Spleen (tissue), 11 donors: Measurements from ENCODE around the gene FABP7. TPM values are rescaled to one million over a fixed set of nuclear protein-coding genes. Genes with fewer than 3 reads are reported as not detected.
A peak's percentile ranks its signal among the peaks of the same experiment; 100 is the strongest.

ENCODE experiments used
- DNase-seq: peaks from one replicate; pipeline ENCODE4 v3.0.0-alpha.2; 2020
- H3K27ac ChIP-seq, 8 donors: fragments of 200-600 bp; sonication (generic) in 7 of 8; 1 replicate in 4 of 8; 2 replicates in 4 of 8; pipeline versions ENCODE4 v1.5.0 to v1.8.0; 2016 to 2021; ENCODE audit warnings: inconsistent platforms in 4 of 8, mild to moderate bottlenecking in 4 of 8, moderate library complexity in 1 of 8
- H3K27me3 ChIP-seq, 7 donors: fragments of 200-600 bp; sonication (generic) in 6 of 7; replicated peaks in 1 of 7; 1 replicate in 4 of 7; 2 replicates in 3 of 7; pipeline versions ENCODE4 v1.5.0 to v1.8.0; 2016 to 2021; ENCODE audit warnings: inconsistent platforms in 3 of 7, mild to moderate bottlenecking in 1 of 7
- H3K36me3 ChIP-seq, 6 donors: fragments of 200-600 bp; sonication (generic) in 5 of 6; 1 replicate in 4 of 6; 2 replicates in 2 of 6; pipeline versions ENCODE4 v1.5.0 to v1.8.0; 2016 to 2021; ENCODE audit warnings: inconsistent platforms in 2 of 6
- H3K4me1 ChIP-seq, 6 donors: fragments of 200-600 bp; sonication (generic) in 5 of 6; 1 replicate in 3 of 6; 2 replicates in 3 of 6; pipeline versions ENCODE4 v1.5.0 to v1.8.0; 2016 to 2021; ENCODE audit warnings: inconsistent platforms in 3 of 6
- H3K4me3 ChIP-seq, 8 donors: fragments of 200-600 bp; sonication (generic) in 7 of 8; 1 replicate in 4 of 8; 2 replicates in 4 of 8; pipeline versions ENCODE4 v1.5.0 to v1.8.0; 2016 to 2021; ENCODE audit warnings: inconsistent platforms in 4 of 8, mild to moderate bottlenecking in 4 of 8, moderate library complexity in 2 of 8
- H3K9me3 ChIP-seq, 8 donors: fragments of 200-600 bp; sonication (generic) in 7 of 8; 1 replicate in 4 of 8; 2 replicates in 4 of 8; pipeline versions ENCODE4 v1.5.0 to v1.8.0; 2016 to 2021; ENCODE audit warnings: inconsistent platforms in 4 of 8
- CTCF ChIP-seq, 11 experiments: fragments of 200-600 bp in 7 of 11; fragments of 450-650 bp in 4 of 11; sonication (generic) in 4 of 11; IDR thresholded peaks in 8 of 11; conservative IDR thresholded peaks in 3 of 11; 1 replicate in 7 of 11; 2 replicates in 4 of 11; pipeline versions ENCODE4 v1.4.0 to v1.8.0; 2016 to 2021; ENCODE audit warnings: antibody characterized with exemption in 11 of 11, inconsistent platforms in 4 of 11, mild to moderate bottlenecking in 1 of 11
- POLR2A ChIP-seq, 3 donors: fragments of 450-650 bp; IDR thresholded peaks; one replicate each; pipeline ENCODE4 v1.5.1; 2017; ENCODE audit warnings: antibody characterized with exemption in 3 of 3, mild to moderate bottlenecking in 1 of 3
- POLR2AphosphoS5 ChIP-seq, 3 donors: sonication (generic); formaldehyde crosslinking; IDR thresholded peaks; one replicate each; pipeline ENCODE4 v1.5.1; 2017; ENCODE audit warnings: antibody characterized with exemption in 3 of 3
- WGBS, 5 donors: extraction: QIAGEN DNeasy Blood & Tissue Kit in 3 of 5; methylation state at CpG; one replicate each; pipeline versions ENCODE4 v1.1.5 to v1.1.7; 2013 to 2018; 5-methylcytosine and 5-hydroxymethylcytosine counted together
- intact Hi-C: fragments of 100-400 bp; cut with DNase I; formaldehyde crosslinking; loops from one replicate; pipeline ENCODE4 v1.15.0; 2023; ENCODE audit warnings: low total_unique reads
- polyA plus RNA-seq, 3 donors: library from polyadenylated mRNA; stranded (reverse); fragments of 200-250 nt; gene quantifications; one replicate each; pipeline ENCODE4 v1.2.1, GENCODE V29; 2013
- total RNA-seq, 7 donors: library from RNA; depleted of rRNA in 3 of 7; stranded (reverse); fragments of >200 nt in 3 of 7; fragmentation: NEBNext Ultra II Directional in 4 of 7; extraction: Animal tissue kit (Norgen Biotek cat#: 25700) in 4 of 7; gene quantifications; one replicate each; pipeline versions ENCODE4 v1.1.0 to v1.2.1, GENCODE V29; 2016 to 2021
- donor health status: healthy with polysubstance abuse.
- donor health status: DM: no; HTN: no; CAD: no; lungs with moderate emphysema.
- donor health status: DM: no; HTN: no; CAD: no.
- donor health status: Bipolar disorder and iron deficiency.
- donor health status: healthy.
- donor health status: DM: no; HTN: no; CAD: no.
- donor health status: DM: yes; HTN: yes; CAD: no.

Gene FABP7
- total and polyA plus RNA-seq, 10 donors: 0.08 TPM; not detected in 9

GRCh38 chr6:122770835-122771601 is 8.5 kb upstream of the FABP7 start:
- H3K27ac ChIP-seq: peak overlapping the region in 3 of 8 donors; percentile 41 to 64 (median 63)
- H3K4me3 ChIP-seq: no peak overlapping the region
- peaks cover 0 to 9% (median 0%) of the 10 kb centered on the region in 6 donors for H3K4me1 ChIP-seq
- TF ChIP-seq CTCF (IDR thresholded peaks at IDR 0.05 in 8 of 11, conservative IDR thresholded peaks at IDR 0.05 in 3 of 11) (no peak), POLR2A (IDR thresholded peaks at IDR 0.05) (no peak), POLR2AphosphoS5 (IDR thresholded peaks at IDR 0.05) (no peak)
- no peak for DNase-seq
- intact Hi-C loops: no loop called here
- H3K27me3 ChIP-seq: no peaks in the 10 kb centered on the region
- 36 to 74% (median 45%) methylated on average over 1 of the region's 1 CpG for WGBS, 5 donors
- H3K9me3 ChIP-seq: no peaks in the 10 kb centered on the region
- no peaks in the 10 kb centered on the region for H3K36me3 ChIP-seq

DNA sequence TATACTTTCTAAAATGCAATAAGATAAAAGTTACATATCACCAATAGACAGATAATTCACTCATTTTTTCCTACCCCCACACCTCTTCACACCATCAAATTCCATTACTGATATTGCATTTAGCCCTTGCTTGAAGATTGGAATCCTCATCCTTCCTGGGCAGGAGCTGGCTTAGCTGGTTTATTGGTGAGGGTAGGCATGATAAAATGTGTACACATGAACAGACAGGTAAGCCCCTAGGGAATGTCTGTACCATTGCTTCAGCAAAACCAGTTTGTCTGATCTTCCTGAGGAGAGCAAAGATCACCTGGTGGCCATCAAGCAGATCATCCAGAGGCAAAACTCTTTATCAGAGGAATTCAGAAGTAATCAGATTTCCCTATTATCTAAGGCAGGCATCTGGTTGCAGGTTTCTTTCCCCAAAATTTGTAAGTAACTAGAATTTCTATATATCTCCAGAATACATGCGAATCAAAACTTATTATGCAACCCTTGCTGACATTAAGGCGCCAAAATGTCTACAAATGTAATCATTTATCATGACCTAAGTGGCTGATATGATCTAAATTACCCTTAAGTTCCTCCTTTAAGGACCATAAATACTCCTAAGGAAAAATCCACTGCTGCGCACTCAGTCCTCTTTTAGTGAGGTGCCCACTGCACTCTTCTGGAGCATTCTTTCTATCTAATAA is 6.6 kb upstream of the FABP7 start:
- TF ChIP-seq CTCF (IDR thresholded peaks at IDR 0.05 in 8 of 11, conservative IDR thresholded peaks at IDR 0.05 in 3 of 11) (no peak), POLR2AphosphoS5 (IDR thresholded peaks at IDR 0.05) (no peak), POLR2A (IDR thresholded peaks at IDR 0.05) (no peak)
- Histone ChIP-seq H3K36me3 (no peaks in the 10 kb centered on the region), H3K27ac (no peak overlapping the region), H3K27me3 (no peaks in the 10 kb centered on the region), H3K4me1 (peaks cover 0 to 9% (median 0%) of the 10 kb centered on the region in 6 donors), H3K4me3 (no peak overlapping the region), H3K9me3 (no peaks in the 10 kb centered on the region)
- intact Hi-C loops: no loop called here
- 79 to 90% (median 82%) methylated on average over 3 of the region's 3 CpGs for WGBS, 5 donors
- no peak for DNase-seq

GRCh38 chr6:122775975-122776374 is 3.5 kb upstream of the FABP7 start:
- Histone ChIP-seq H3K27me3 (peaks cover 0 to 18% (median 0%) of the 10 kb centered on the region in 7 donors), H3K9me3 (no peaks in the 10 kb centered on the region), H3K4me1 (peaks cover 0 to 4% (median 0%) of the 10 kb centered on the region in 6 donors), H3K36me3 (no peaks in the 10 kb centered on the region), H3K4me3 (no peak overlapping the region), H3K27ac (no peak overlapping the region)
- TF ChIP-seq CTCF (IDR thresholded peaks at IDR 0.05 in 8 of 11, conservative IDR thresholded peaks at IDR 0.05 in 3 of 11) (no peak), POLR2AphosphoS5 (IDR thresholded peaks at IDR 0.05) (no peak), POLR2A (IDR thresholded peaks at IDR 0.05) (no peak)
- intact Hi-C loops: no loop called here
- DNase-seq: no peak

GRCh38 chr6:122778302-122778701 is 1.2 kb upstream of the FABP7 start:
- DNase-seq: no peak
- H3K36me3 ChIP-seq: no peaks in the 10 kb centered on the region
- no peaks in the 10 kb centered on the region for H3K4me1 ChIP-seq
- no peak for TF ChIP-seq CTCF (IDR thresholded peaks at IDR 0.05 in 8 of 11, conservative IDR thresholded peaks at IDR 0.05 in 3 of 11)
- no peak for TF ChIP-seq POLR2A (IDR thresholded peaks at IDR 0.05)
- TF ChIP-seq POLR2AphosphoS5 (IDR thresholded peaks at IDR 0.05): no peak
- intact Hi-C loops: no loop called here
- no peak overlapping the region for H3K4me3 ChIP-seq
- H3K27me3 ChIP-seq: peaks cover 0 to 23% (median 0%) of the 10 kb centered on the region in 7 donors
- no peak overlapping the region for H3K27ac ChIP-seq
- H3K9me3 ChIP-seq: no peaks in the 10 kb centered on the region
- 85 to 96% (median 91%) methylated on average over 5 of the region's 5 CpGs for WGBS, 5 donors
